GM12878 (cell line): ENCODE data around the gene CTSL. TPM values are rescaled to one million over a fixed set of nuclear protein-coding genes. Genes with fewer than 3 reads are reported as not detected.

Experiments
- ATAC-seq: fragments of 200-7000 bp; cut with Tn5 transposase; 3 replicates; pipeline ENCODE4 v1.9.1; 2020; ENCODE audit warnings: mild to moderate bottlenecking, moderate library complexity
- BruUV-seq: library from RNA; stranded (reverse); fragments of 400-500 nt; replicated peaks from 2 replicates; lab custom pipeline; 2021; lab: Mats Ljungman, UMichigan
- CTCF ChIA-PET: fragments of 300-600 bp; sonication (Branson Sonifier 250); formaldehyde crosslinking; extraction: SDS; loops from one replicate; lab custom pipeline; 2021; ENCODE audit warnings: inconsistent platforms; lab: Yijun Ruan, JAX
- POLR2A ChIA-PET: fragments of 350-600 bp; formaldehyde crosslinking; extraction: SDS; loops from one replicate; lab custom pipeline; 2021; ENCODE audit warnings: inconsistent platforms; lab: Charles Lee
- RAD21 ChIA-PET: fragments of 300-600 bp; sonication (Branson Sonifier 250); formaldehyde crosslinking; loops from one replicate; lab custom pipeline; 2023; ENCODE audit warnings: antibody characterized with exemption; ENCODE audit not compliant: unreplicated experiment; lab: Charles Lee
- SMC1A ChIA-PET: fragments of 300-600 bp; sonication (Branson Sonifier 250); formaldehyde crosslinking; loops from one replicate; lab custom pipeline; 2023; ENCODE audit not compliant: unreplicated experiment, uncharacterized antibody; lab: Charles Lee
- DNase-seq: peaks from one replicate; pipeline ENCODE4 v3.0.0-alpha.2; 2011; ENCODE audit warnings: low read depth, low spot score
- FAIRE-seq: peaks from 3 replicates; lab custom pipeline; 2011; peaks lifted over from hg19 to GRCh38; lab: Jason Lieb, UNC
- H2AFZ ChIP-seq: 2 replicates; pipeline ENCODE4 v1.6.0; 2011; ENCODE audit warnings: low read depth, low read length, control low read depth; ENCODE audit not compliant: control insufficient read depth
- H3K27ac ChIP-seq: 2 replicates; pipeline ENCODE4 v1.5.1; 2011; ENCODE audit warnings: control low read depth; ENCODE audit not compliant: control insufficient read depth, insufficient read depth
- H3K27me3 ChIP-seq, 2 experiments: replicated peaks in 1 of 2; 2 replicates each; pipeline versions ENCODE4 v1.6.0 to v1.6.1; 2011; ENCODE audit warnings: low read length in 1 of 2; ENCODE audit not compliant: control insufficient read depth in 2 of 2, insufficient read depth in 2 of 2
- H3K36me3 ChIP-seq, 2 experiments: 2 replicates each; pipeline ENCODE4 v1.5.1; 2011; ENCODE audit warnings: low read length in 1 of 2; ENCODE audit not compliant: control insufficient read depth in 2 of 2, insufficient read depth in 2 of 2
- H3K4me1 ChIP-seq: 2 replicates; pipeline ENCODE4 v1.6.1; 2011; ENCODE audit warnings: mild to moderate bottlenecking, low read length, moderate library complexity, mixed read lengths; ENCODE audit not compliant: control insufficient read depth, insufficient read depth
- H3K4me2 ChIP-seq: 2 replicates; pipeline ENCODE4 v1.6.0; 2011; ENCODE audit warnings: control low read depth; ENCODE audit not compliant: control insufficient read depth, insufficient read depth
- H3K4me3 ChIP-seq: fragments of 200-600 bp; sonication (generic); 2 replicates; pipeline ENCODE4 v1.5.1; 2016
- H3K79me2 ChIP-seq: 2 replicates; pipeline ENCODE4 v1.6.0; 2011; ENCODE audit warnings: low read length; ENCODE audit not compliant: control insufficient read depth, insufficient read depth
- H3K9ac ChIP-seq: 2 replicates; pipeline ENCODE4 v1.8.0; 2011; ENCODE audit warnings: low read length, control low read depth, mixed read lengths; ENCODE audit not compliant: control insufficient read depth, insufficient read depth
- H3K9me3 ChIP-seq: replicated peaks from 3 replicates; pipeline ENCODE4 v1.5.1; 2011; ENCODE audit warnings: mild to moderate bottlenecking, low read length; ENCODE audit not compliant: control insufficient read depth, insufficient read depth
- H4K20me1 ChIP-seq: 2 replicates; pipeline ENCODE4 v1.6.0; 2011; ENCODE audit not compliant: control insufficient read depth, insufficient read depth
- BCL3 ChIP-seq: IDR thresholded peaks from 2 replicates; pipeline ENCODE4 v1.6.1; 2011; ENCODE audit warnings: borderline replicate concordance, low read depth, mild to moderate bottlenecking, moderate library complexity, low read length; ENCODE audit not compliant: insufficient read depth, poor library complexity, severe bottlenecking
- ESRRA ChIP-seq: IDR thresholded peaks from 2 replicates; pipeline ENCODE4 v1.6.1; 2012; ENCODE audit warnings: mild to moderate bottlenecking, low read length, improper control_type of control experiment
- FOXK2 ChIP-seq: fragments of 450-650 bp; IDR thresholded peaks from 2 replicates; pipeline ENCODE4 v1.6.1; 2017; ENCODE audit warnings: mild to moderate bottlenecking, moderate library complexity
- MTA2 ChIP-seq: fragments of 450-650 bp; IDR thresholded peaks from 2 replicates; pipeline ENCODE4 v1.6.1; 2016; ENCODE audit warnings: low read depth, mild to moderate bottlenecking, moderate library complexity
- POLR2A ChIP-seq: IDR thresholded peaks from 2 replicates; pipeline ENCODE4 v1.6.1; 2011; ENCODE audit warnings: low read depth, mild to moderate bottlenecking, low read length
- RUNX3 ChIP-seq: IDR thresholded peaks from 2 replicates; pipeline ENCODE4 v1.6.1; 2012; ENCODE audit warnings: low read length, inconsistent platforms
- SKIL ChIP-seq: fragments of 450-650 bp; IDR thresholded peaks from 2 replicates; pipeline ENCODE4 v1.6.1; 2017; ENCODE audit warnings: mild to moderate bottlenecking, low read depth, inconsistent platforms; ENCODE audit not compliant: poor library complexity, severe bottlenecking
- SUPT20H ChIP-seq: IDR thresholded peaks from 2 replicates; pipeline ENCODE4 v1.6.1; 2011; ENCODE audit warnings: low read depth, mild to moderate bottlenecking, low read length, moderate library complexity, borderline replicate concordance; ENCODE audit not compliant: control insufficient read depth
- TAF1 ChIP-seq: IDR thresholded peaks from 2 replicates; pipeline ENCODE4 v1.6.1; 2011; ENCODE audit warnings: mild to moderate bottlenecking, low read depth, low read length, borderline replicate concordance
- TCF7 ChIP-seq: IDR thresholded peaks from 2 replicates; pipeline ENCODE4 v1.6.1; 2014; ENCODE audit warnings: antibody characterized with exemption, borderline replicate concordance
- ZSCAN29 ChIP-seq: fragments of 450-650 bp; IDR thresholded peaks from 2 replicates; pipeline ENCODE4 v1.6.1; 2017; ENCODE audit warnings: mild to moderate bottlenecking, moderate library complexity
- WGBS: methylation state at CpG from one replicate; pipeline ENCODE4 v1.1.6; 2016; ENCODE audit warnings: low lambda C conversion rate; ENCODE audit not compliant: insufficient replicate concordance, insufficient coverage; ENCODE audit errors: missing lambda C conversion rate; 5-methylcytosine and 5-hydroxymethylcytosine counted together
- in situ Hi-C: fragments of 300-500 bp; cut with MboI; formaldehyde crosslinking; loops from 9 replicates; pipeline ENCODE4 v1.14.3; 2018; ENCODE audit warnings: mixed read lengths
- intact Hi-C: fragments of 100-400 bp; cut with micrococcal nuclease; formaldehyde crosslinking; loops from one replicate; pipeline ENCODE4 v1.14.2; 2022; ENCODE audit not compliant: unreplicated experiment
- polyA plus RNA-seq, 11 experiments: library from polyadenylated mRNA; depleted of rRNA in 4 of 11; unstranded in 6 of 11; stranded (reverse) in 5 of 11; fragments of >200 nt; fragmentation: Nextera tagmentation in 4 of 11; fragmentation: Illumina TruSeq in 1 of 11; extraction: Ambion mirVana in 4 of 11; extraction: Trizol in 1 of 11; gene quantifications; 1 replicate in 1 of 11; 2 replicates in 10 of 11; pipeline versions ENCODE4 v1.2.1 to v1.2.3, GENCODE V29; 2011 to 2016; ENCODE audit warnings: inconsistent platforms in 2 of 11, missing spikeins in 2 of 11, low read depth in 1 of 11
- total RNA-seq, 4 experiments: library from RNA; depleted of rRNA in 3 of 4; stranded (reverse); fragments of >200 nt in 3 of 4; fragmentation: Illumina TruSeq in 1 of 4; extraction: Trizol in 1 of 4; gene quantifications; 2 replicates each; pipeline versions ENCODE4 v1.2.1 to v1.2.3, GENCODE V29; 2013 to 2021

The CTSL gene
- total and polyA plus RNA-seq, 10 of the 15 experiments (the other 5 are each of a cell fraction or from before 2014, with no cell fraction given) = 0.24 to 0.72 TPM; not detected in 8

- DNase-seq (no peak), ATAC-seq (no peak), FAIRE-seq (no peak)
- Histone ChIP-seq H3K36me3 (peaks cover 8 to 9% of the 10 kb centered on the region in 2 experiments), H3K79me2 (no peaks in the 10 kb centered on the region), H2AFZ (no peak overlapping the region), H3K27me3 (no peaks in the 10 kb centered on the region), H3K4me2 (no peak overlapping the region), H3K9me3 (no peaks in the 10 kb centered on the region), H3K27ac (no peak overlapping the region), H3K4me1 (no peaks in the 10 kb centered on the region), H3K4me3 (no peak overlapping the region), H4K20me1 (no peaks in the 10 kb centered on the region), H3K9ac (no peak overlapping the region)
- ChIA-PET POLR2A (interaction anchor here (0.5 kb wide), 1 partner anchor 21 kb away, joined by 3 read pairs; no protein-coding TSS in a partner anchor), RAD21 (no interaction called here), CTCF (interaction anchor here (0.6 to 1.0 kb wide), 2 partner anchors 18 to 71 kb away, joined by 3 read pairs; no protein-coding TSS in a partner anchor), SMC1A (no interaction called here)
- BruUV-seq = no TSS peak
- TF ChIP-seq BCL3 = no peak
- TF ChIP-seq SUPT20H = no peak
- no peak for TF ChIP-seq TCF7
- TF ChIP-seq TAF1 = no peak
- no peak for TF ChIP-seq RUNX3
- TF ChIP-seq SKIL = no peak
- TF ChIP-seq ESRRA = no peak
- TF ChIP-seq POLR2A = no peak
- TF ChIP-seq MTA2 = no peak
- no peak for TF ChIP-seq ZSCAN29
- no peak for TF ChIP-seq FOXK2
- in situ Hi-C loops = no loop called here
- intact Hi-C loops = no loop called here
- WGBS = 67% methylated on average over 6 of the region's 6 CpGs
Observed at GRCh38 chr9:87701931-87702421, 23.9 kb upstream of the CTSL start.
